Measurements from ENCODE around the gene CHRD. TPM values are rescaled to one million over a fixed set of nuclear protein-coding genes. Genes with fewer than 3 reads are reported as not detected.

CHRD gene
- total and polyA plus RNA-seq, 8 donors = 5.2 to 27.2 (median 7.0) TPM

GRCh38 chr3:184345317-184346144 is 34.3 kb upstream of the CHRD start:
- WGBS, 5 donors = 44 to 52% (median 49%) methylated on average over 12 to 14 of the region's 14 CpGs
- DNase-seq = peak; percentile 66 to 79
- peaks cover 0 to 34% (median 20%) of the 10 kb centered on the region in 4 donors for H3K4me1 ChIP-seq
- H3K27ac ChIP-seq = peak overlapping the region in 4 of 5 donors; percentile 1 to 46 (median 30)
- no peak overlapping the region for H3K4me3 ChIP-seq
- intact Hi-C loops (cut with DNase I; ENCODE audit: low total_unique reads) = no loop called here
- peaks cover 31 to 51% (median 43%) of the 10 kb centered on the region in 4 donors for H3K36me3 ChIP-seq
- TF ChIP-seq POLR2AphosphoS5 (IDR thresholded peaks at IDR 0.05) (peak in 1 of 3 donors; percentile 58), POLR2A (IDR thresholded peaks at IDR 0.05) (no peak), CTCF (IDR thresholded peaks at IDR 0.05) (peak in 4 of 7 experiments; percentile 15 to 27 (median 18))
- no peaks in the 10 kb centered on the region for H3K9me3 ChIP-seq
- no peaks in the 10 kb centered on the region for H3K27me3 ChIP-seq

GRCh38 chr3:184346480-184347190 is 33.2 kb upstream of the CHRD start:
- Histone ChIP-seq H3K4me1 (peaks cover 1 to 28% (median 17%) of the 10 kb centered on the region in 4 donors), H3K27ac (no peak overlapping the region), H3K4me3 (no peak overlapping the region), H3K36me3 (peaks cover 31 to 45% (median 40%) of the 10 kb centered on the region in 4 donors), H3K27me3 (no peaks in the 10 kb centered on the region), H3K9me3 (no peaks in the 10 kb centered on the region)
- DNase-seq = no peak
- 90 to 93% (median 93%) methylated on average over 8 to 20 of the region's 20 CpGs for WGBS, 5 donors
- TF ChIP-seq POLR2AphosphoS5 (IDR thresholded peaks at IDR 0.05) (no peak), EP300 (IDR thresholded peaks at IDR 0.05) (no peak), POLR2A (IDR thresholded peaks at IDR 0.05) (no peak), CTCF (IDR thresholded peaks at IDR 0.05) (no peak)
- intact Hi-C loops (cut with DNase I; ENCODE audit: low total_unique reads) = no loop called here

GRCh38 chr3:184347321-184348056 is 32.4 kb upstream of the CHRD start:
- WGBS, 5 donors = 66 to 81% (median 74%) methylated on average over 12 of the region's 12 CpGs
- intact Hi-C loops (cut with DNase I; ENCODE audit: low total_unique reads) = no loop called here
- TF ChIP-seq POLR2A (IDR thresholded peaks at IDR 0.05) (no peak), CTCF (IDR thresholded peaks at IDR 0.05) (no peak), POLR2AphosphoS5 (IDR thresholded peaks at IDR 0.05) (no peak), EP300 (IDR thresholded peaks at IDR 0.05) (no peak)
- H3K4me1 ChIP-seq = peaks cover 5 to 36% (median 20%) of the 10 kb centered on the region in 4 donors
- no peak overlapping the region for H3K4me3 ChIP-seq
- peak in 1 of 2 donors; percentile 56 for DNase-seq
- no peaks in the 10 kb centered on the region for H3K27me3 ChIP-seq
- H3K27ac ChIP-seq = no peak overlapping the region
- no peaks in the 10 kb centered on the region for H3K9me3 ChIP-seq
- H3K36me3 ChIP-seq = peaks cover 23 to 37% (median 32%) of the 10 kb centered on the region in 4 donors

- H3K27ac ChIP-seq = no peak overlapping the region
- H3K36me3 ChIP-seq = peaks cover 17 to 32% (median 29%) of the 10 kb centered on the region in 4 donors
- TF ChIP-seq CTCF (IDR thresholded peaks at IDR 0.05) = no peak
- TF ChIP-seq EP300 (IDR thresholded peaks at IDR 0.05) = no peak
- H3K4me3 ChIP-seq = no peak overlapping the region
- intact Hi-C loops (cut with DNase I; ENCODE audit: low total_unique reads) = no loop called here
- 64 to 89% (median 76%) methylated on average over 4 of the region's 4 CpGs for WGBS, 5 donors
- H3K9me3 ChIP-seq = no peaks in the 10 kb centered on the region
- no peaks in the 10 kb centered on the region for H3K27me3 ChIP-seq
- peaks cover 5 to 38% (median 22%) of the 10 kb centered on the region in 4 donors for H3K4me1 ChIP-seq
- no peak for DNase-seq
Observed at GRCh38 chr3:184348057-184348382, 31.8 kb upstream of the CHRD start.

All from stomach (tissue), 9 donors.